SKM-1 treated with dmso at 0.1 percent for 144 hours (cell line): Measurements from ENCODE around the gene NTRK1.

Experiments used
- DNase-seq: peaks from one replicate; lab custom pipeline; 2025; ENCODE audit not compliant: unreplicated experiment; lab: John Stamatoyannopoulos, UW

Gene NTRK1

DNA sequence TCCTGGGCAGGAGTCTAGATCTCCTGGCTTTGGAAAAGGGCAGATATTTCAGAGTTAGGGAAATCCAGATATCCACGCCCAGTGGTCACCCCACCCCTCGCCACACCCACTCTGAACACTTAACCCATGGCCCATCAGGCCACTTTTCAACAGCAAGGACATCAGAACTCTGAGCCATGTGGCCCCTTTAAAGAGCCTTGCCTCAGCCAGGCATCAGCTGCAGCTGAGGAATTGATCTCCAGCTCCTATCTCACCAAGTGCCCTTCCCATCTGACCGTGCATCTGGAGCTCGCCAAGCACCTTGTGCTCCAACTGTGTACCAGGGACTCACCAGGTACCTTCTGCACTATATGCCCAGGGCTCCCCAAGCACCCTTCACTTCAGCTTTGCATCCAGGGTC is 23.8 kb upstream of the NTRK1 start:
- DNase-seq = no peak

DNA sequence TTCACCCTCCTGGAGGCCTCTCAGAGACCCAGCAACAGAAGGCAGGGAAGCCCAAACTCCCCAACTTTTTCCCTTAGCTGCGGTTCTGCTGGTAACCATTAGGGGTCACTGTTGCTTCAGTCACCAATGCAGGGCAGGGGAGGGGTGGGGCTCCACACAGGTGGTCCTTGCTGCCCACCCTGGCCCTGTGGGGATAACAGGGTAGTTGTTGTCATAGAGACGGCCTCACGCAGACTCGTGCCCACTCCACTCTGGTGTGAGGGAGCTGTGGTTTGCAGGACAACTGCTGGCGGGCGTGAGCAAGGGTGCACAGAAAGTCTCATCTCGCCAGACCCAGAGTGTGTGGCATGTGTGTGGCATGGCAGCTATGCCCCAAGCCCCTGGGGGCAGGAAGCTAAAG is 21.7 kb upstream of the NTRK1 start:
- DNase-seq = no peak

DNA sequence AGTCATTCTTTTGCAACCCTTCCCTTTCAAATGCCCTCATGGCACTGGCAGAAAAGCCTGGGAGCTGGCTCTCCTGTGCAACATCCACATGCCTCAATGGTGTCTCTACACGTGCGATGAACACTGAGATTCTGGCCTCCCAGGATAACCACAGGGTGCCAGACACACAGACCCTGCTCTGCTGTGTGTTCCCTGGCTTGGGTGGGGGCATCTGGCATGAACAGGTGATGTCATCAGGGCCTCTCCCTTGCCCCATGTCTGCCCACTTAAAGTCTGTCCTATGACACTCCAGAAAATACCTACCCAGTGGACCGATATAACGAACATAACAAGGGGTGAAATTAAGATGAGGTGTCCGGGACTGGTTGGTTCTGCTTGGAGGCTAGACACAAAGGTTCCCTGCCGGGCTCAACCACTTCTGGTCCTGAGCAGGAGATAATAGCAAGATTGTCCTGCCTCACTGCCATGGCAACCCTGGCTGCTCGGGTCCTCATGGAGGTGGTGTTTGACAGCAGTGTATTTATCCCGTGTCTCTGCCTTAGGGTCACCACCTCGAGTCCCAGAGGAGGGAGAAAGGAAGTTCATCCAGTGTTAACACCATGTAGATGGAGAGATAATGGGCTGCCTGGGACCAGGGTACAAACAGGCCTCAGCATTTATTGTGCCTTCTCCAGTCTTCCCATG is 21.1 kb upstream of the NTRK1 start:
- no peak for DNase-seq

DNA sequence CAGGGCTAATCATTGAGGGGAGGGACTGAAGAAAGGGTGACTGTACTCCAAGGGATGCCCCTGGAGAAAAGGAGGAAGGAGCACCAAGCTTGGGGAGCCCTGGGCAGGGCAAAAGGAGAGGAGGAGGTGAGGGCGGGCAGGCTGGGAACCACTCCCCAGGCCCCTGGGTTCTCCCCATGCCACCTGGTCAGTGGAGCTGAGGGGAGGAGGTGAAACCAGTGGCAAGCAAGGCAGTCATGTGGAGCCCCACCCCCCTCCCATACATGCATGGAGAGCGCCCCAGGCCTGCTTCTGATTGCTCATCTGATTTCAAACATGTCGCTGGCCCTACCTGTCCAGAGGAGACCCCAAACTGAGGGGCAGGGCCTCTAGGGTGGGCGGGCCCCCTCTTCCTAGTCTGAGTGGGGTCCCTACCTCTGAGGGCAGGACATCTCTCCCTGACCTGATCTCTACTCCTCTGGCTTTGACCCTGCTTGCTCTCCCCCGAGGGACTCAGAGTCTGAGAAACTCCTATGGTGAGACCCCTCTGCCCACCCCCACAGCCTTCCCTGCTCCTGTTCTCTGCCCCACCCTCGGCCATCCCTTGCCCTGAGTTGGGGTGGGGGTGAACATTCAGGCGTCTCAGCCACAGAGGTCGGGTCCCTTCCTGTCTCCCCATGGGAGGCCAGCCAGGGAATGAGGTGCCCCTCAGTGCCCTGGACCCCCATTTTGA is 20.3 kb upstream of the NTRK1 start:
- no peak for DNase-seq

GRCh38 chr1:156840898-156841279 is 19.8 kb upstream of the NTRK1 start:
- no peak for DNase-seq

DNA sequence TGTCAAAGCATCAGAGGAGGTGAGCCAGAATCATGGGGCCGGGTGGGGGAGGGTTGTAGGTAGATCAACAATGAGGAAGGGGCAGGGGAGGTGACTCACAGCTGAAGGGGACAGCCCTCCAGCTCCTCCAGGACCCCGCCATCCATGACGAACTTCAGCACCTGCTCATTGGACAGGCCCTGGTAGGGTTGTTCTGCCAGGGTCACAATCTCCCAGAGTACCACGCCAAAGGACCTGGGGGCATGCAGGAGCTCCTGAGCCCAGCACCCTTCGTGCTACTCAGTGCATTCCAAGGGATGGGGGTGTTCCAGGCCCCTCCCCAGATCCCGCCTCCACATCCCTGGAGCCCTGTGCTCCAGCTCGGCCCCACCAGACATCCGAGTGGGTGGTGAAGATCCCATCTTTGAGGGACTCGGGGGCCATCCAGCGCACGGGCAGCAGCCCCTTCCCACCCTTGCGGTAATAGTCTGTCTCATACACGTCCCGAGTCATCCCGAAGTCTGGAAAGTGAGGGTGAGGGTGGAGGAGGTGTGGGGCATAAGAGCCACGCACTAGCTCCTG is 19.3 kb upstream of the NTRK1 start:
- no peak for DNase-seq

- no peak for DNase-seq
Measured at GRCh38 chr1:156842618-156843300, 17.9 kb upstream of the NTRK1 start.

GRCh38 chr1:156844102-156844501 is 16.6 kb upstream of the NTRK1 start:
- DNase-seq = no peak

GRCh38 chr1:156844638-156845037 is 16.0 kb upstream of the NTRK1 start:
- no peak for DNase-seq

- no peak for DNase-seq
Measured at GRCh38 chr1:156845055-156845952, 15.4 kb upstream of the NTRK1 start.

DNA sequence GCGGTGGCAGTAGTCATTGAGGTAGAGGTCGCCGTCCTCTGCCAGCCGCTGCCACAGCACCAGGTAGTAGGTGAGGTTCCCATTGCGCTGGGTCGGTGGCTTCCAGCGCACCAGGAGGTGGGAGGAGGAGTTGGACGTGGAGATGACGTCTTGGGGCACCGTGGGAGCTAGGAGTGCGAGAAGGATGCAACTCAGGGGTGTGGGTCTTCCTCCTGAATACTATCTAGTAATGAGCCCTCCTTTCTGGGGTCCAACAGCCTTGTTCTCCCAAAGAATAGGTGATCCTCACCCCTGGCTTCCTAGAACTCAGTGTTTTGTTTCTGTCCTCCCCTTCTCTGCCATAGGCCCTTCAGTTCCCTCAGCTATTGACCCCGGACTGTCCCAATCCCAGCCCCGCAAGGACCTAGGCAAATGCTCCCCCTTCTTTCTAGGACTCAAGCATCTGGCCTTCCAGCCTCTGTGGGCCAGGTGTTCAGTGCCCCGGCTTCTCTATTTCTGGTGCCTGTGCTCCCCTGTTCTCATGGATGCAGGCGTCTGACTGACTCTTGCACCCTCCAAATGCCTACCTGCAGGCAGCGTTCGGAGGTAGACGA is 14.6 kb upstream of the NTRK1 start:
- DNase-seq = no peak

DNA sequence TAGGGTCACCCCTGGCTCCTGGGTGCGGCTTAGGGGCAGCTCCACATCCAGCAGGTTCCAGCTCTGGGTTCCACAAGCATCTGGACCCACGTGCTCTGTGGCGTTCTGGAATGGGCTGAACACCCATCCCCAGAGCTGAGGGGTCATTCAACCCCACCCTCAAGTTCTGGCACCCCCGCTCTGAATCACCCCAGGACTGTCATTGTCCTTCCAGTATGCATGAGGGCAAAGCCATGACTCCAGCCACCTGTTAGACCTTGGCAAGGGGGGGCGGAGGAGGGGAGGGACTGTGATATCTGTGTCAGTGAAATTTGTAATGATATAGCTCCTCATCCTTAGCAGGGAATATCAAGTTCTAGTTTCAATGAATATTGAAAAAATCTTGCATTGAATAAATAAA is 14.0 kb upstream of the NTRK1 start:
- no peak for DNase-seq

DNA sequence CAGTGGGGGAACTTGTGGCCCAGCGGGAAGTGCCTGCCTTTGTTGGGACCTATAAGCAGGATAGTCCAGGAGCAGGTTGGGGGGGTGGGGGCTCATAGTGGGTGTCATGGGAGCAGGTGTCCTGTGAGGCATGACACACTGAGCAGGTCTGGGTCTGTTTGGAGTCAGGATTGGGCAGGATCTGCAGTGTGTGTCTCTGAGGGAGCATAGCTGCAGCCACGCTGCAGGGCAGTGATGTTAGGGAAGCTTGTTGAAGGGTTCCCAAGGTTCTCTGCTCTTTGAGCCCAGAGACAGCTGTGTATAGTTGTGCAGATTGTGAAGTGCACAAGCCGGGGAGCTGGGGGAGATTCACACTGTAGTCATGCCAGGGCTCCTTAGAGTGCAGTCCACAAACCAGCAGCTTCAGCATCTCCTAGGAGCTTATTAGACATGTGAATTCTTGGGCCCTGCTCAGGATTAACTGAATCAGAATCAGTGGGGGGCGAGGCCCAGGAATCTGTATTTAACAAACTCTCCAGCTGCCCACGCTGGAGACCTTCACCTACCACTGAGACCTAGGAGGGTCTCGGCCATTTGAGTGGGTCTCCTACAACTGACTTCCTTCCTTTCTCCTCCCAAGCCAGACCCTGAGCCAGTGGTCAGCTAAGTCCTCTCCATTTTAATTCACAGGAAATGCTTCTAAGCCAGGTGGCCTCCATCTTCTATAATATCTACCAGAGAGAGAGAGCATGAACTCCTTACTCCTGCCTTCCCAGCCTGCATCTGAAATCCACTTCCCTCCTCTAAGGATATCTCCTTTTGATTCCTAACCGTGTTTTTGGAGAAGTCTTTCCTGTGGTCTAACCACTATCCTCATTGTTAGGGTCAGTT is 12.8 kb upstream of the NTRK1 start:
- no peak for DNase-seq

DNA sequence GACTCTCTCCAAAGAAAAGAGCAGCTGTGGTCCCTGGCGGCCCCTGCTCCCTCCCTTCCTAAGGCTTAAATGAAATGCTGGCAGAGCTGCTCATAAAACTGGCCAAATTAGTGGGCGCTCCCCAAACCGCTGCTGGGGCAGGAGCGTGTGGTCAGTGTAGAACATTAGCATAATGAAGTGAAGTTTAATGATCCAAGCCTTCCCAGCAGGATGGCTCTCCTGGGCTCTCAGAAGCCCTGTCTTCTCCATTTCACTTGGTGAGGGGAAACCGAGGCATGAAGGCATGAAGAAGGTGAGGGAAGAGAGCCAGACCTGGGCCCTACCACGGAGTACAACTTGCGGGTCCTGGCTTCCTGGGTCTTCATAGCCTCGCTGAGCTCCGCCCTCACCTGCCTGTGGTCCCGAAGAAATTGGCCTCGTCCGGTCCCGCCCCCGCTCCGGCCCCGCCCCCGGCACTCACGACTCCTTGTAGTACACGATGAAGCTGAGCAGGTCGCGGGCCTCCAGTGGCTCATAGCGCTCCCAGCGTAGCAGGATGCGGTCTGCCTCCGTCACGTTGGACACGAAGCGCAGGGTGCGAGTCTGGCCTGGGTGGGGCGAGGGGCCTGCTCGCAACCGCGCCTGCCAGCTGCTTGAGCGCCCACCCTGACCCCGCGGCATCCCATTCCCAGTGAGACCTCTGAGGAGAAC is 12.1 kb upstream of the NTRK1 start:
- no peak for DNase-seq

DNA sequence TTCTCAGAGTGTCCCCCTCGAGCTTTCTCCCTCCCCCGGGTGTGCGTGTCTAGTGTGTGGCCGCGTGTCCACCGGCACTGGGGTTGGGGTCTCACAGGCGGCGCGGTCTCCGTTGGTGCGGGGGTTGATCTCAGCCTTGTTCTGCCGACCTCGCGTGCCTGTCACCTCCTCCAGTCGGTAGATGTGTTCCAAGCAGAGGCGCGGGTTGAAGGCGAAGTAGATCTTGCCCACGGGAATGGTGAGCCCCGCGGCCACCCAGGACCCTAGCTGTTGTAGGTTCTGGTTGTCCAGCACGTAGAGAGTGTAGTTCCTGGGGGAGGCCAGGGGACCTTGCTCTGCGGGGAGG is 11.5 kb upstream of the NTRK1 start:
- no peak for DNase-seq

DNA sequence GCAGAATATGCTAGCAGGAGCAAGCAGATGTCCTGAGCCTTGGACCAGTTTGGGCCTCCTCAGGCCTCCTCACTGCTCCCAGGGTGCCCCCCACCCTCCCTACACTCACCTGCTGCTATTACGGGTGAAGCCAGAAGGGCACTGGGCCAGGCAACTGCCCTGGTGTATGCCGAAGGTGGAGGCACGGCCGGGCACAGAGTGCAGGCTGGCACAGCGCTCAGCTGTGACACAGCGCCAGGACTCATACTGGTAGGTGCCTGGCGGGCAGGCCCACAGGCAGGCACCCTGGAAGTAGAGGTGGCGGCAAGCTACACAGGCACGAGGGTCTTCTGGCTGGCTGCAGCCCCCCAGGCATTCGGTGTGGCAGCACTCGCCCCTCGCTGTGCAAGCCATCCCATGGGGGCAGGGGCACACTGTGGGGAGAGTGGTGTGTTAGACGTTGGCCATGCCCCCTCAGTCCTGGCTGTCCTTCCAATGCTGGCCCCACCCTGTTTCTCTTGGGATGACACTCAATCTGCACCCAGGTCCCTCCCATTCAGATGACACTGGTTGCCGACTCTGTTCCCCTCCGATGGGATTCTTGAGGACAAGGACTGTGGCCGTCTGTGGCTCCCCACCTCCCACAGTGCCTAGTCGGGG is 8.8 kb upstream of the NTRK1 start:
- no peak for DNase-seq

- DNase-seq = no peak
Measured at GRCh38 chr1:156852418-156852874, 8.2 kb upstream of the NTRK1 start.

DNA sequence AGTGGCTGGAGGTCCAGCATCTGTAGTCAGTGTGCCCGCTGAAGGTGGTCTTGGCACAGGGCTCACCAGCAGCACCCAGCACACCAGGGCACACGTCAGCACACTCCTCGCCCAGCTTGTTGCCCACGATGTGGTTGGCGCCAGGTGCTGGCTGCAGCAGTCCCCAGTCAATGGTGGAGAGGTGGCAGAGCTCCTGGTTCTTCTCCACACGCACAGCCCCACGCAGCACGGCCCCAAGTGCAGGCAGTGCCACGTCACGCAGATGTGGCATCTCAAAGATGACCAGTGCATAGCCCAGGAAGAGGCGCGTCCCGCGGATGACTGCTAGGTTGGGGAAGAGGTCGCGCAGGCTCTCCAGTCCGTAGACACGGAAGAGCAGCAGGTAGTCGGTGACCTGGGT is 6.9 kb upstream of the NTRK1 start:
- DNase-seq = no peak

DNA sequence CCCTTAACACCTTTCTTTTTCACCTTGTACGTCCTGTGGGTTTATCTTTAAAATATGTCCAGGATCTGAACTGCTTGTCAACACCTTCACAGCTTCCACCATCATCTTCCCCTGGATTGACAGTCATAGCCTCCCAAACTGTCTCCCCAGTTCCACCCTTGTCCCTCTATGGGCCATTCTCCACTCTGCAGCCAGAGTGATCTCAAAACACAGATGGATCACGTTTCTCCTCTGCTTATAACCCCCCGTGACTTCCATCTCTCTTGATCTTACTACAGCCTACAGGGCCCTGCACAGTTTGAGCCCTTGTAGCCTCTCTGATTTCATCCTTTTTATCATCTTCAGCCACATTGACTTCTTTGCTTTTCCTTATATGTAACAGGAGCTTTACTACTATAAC is 6.0 kb upstream of the NTRK1 start:
- DNase-seq = no peak
